Activated naive CD4-positive, alpha-beta T cell (primary cell): ENCODE measurements around the gene PPP3CB.

Experiments used
- DNase-seq, 4 experiments: peaks; one replicate each; lab custom pipeline; 2025; lab: John Stamatoyannopoulos, UW

The PPP3CB gene

GRCh38 chr10:73495884-73496674 is at the start of gene PPP3CB:
TSS of gene PPP3CB (minus strand) at chr10:73496024. CDS start at chr10:73495889, 135 bp downstream.
- DNase-seq: peak; percentile 68 to 92 (median 88)

GRCh38 chr10:73545357-73545756 is 49.5 kb upstream of the PPP3CB start:
- DNase-seq: no peak

GRCh38 chr10:73537709-73538108 is 41.9 kb upstream of the PPP3CB start:
- no peak for DNase-seq

GRCh38 chr10:73537288-73537687 is 41.5 kb upstream of the PPP3CB start:
- no peak for DNase-seq

GRCh38 chr10:73534857-73535256 is 39.0 kb upstream of the PPP3CB start:
- no peak for DNase-seq

GRCh38 chr10:73529089-73529832 is 33.4 kb upstream of the PPP3CB start:
- DNase-seq: peak in 2 of 4 experiments; percentile 9 to 15

- DNase-seq: no peak
Measured at GRCh38 chr10:73522263-73522662, 26.4 kb upstream of the PPP3CB start.

- no peak for DNase-seq
Measured at GRCh38 chr10:73519336-73519735, 23.5 kb upstream of the PPP3CB start.

- no peak for DNase-seq
Measured at GRCh38 chr10:73517166-73517888, 21.5 kb upstream of the PPP3CB start.

- no peak for DNase-seq
Measured at GRCh38 chr10:73512207-73512743, 16.5 kb upstream of the PPP3CB start.

GRCh38 chr10:73509695-73510094 is 13.9 kb upstream of the PPP3CB start:
- no peak for DNase-seq

GRCh38 chr10:73506491-73506890 is 10.7 kb upstream of the PPP3CB start:
- DNase-seq: no peak

- no peak for DNase-seq
Measured at GRCh38 chr10:73506074-73506473, 10.2 kb upstream of the PPP3CB start.

GRCh38 chr10:73503037-73503436 is 7.2 kb upstream of the PPP3CB start:
- no peak for DNase-seq

GRCh38 chr10:73501651-73502050 is 5.8 kb upstream of the PPP3CB start:
- no peak for DNase-seq

GRCh38 chr10:73497623-73498022 is 1.8 kb upstream of the PPP3CB start:
- DNase-seq: no peak

- peak; percentile 63 to 83 (median 76) for DNase-seq
Measured at GRCh38 chr10:73495226-73495883, 469 bp downstream of the PPP3CB start.

- no peak for DNase-seq
Measured at GRCh38 chr10:73494877-73495225, 973 bp downstream of the PPP3CB start.

GRCh38 chr10:73494213-73494612 is 1.6 kb downstream of the PPP3CB start:
- no peak for DNase-seq

- no peak for DNase-seq
Measured at GRCh38 chr10:73493781-73494180, 2.0 kb downstream of the PPP3CB start.

- DNase-seq: no peak
Measured at GRCh38 chr10:73486601-73487000, 9.2 kb downstream of the PPP3CB start.

GRCh38 chr10:73485320-73485719 is 10.5 kb downstream of the PPP3CB start:
- DNase-seq: no peak
